Measurements from ENCODE around the gene S1PR2. TPM values are rescaled to one million over a fixed set of nuclear protein-coding genes. Genes with fewer than 3 reads are reported as not detected.

S1PR2 gene, protein sequence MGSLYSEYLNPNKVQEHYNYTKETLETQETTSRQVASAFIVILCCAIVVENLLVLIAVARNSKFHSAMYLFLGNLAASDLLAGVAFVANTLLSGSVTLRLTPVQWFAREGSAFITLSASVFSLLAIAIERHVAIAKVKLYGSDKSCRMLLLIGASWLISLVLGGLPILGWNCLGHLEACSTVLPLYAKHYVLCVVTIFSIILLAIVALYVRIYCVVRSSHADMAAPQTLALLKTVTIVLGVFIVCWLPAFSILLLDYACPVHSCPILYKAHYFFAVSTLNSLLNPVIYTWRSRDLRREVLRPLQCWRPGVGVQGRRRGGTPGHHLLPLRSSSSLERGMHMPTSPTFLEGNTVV
- 19.7 and 25.1 TPM in 2 replicates for polyA plus RNA-seq (2011; rRNA removed)
- 78.7 and 106 TPM in 2 replicates for polyA minus RNA-seq (2011; rRNA and poly(A)+ RNA removed)

DNA sequence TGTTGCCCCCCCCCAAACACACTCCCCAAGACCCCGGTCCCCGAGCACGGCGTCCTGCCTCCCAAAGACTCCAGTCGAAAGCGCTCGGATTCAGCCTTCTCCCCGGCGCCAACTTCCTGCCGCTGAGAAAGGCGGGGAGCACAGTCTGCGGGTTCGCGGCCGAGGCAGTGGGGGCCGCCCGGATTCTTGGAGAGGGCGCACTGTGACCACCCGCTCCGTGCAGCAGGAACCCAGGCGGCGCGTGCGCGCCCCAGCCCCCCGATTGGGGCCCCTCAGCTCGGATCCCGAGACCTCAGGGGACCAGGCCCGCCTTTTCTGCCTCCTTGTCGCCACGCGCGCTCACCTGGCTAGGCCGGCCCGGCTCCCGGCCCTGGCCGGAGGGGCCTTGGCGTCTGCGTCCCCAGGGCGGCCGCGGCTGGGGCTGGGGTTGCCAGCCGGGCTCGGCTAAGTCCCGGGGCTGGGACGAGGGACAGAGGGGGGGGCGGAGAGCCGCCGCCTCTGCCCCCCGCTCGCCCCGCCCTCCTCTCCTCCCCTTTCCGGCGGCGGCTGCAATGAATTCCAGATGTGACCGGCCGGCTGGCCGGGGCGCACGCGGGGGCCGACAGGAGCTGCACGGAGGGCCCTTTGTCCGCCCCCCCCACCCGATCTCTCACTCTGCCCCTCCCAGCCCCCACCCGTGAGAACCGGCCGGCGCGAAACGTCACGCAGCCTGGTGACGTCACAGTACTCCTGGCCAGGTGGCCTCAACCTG, at the start of gene S1PR2:
Gene S1PR2, minus strand, starts transcription at position 471 of the 751 bp plus-strand sequence. CDS start 6,426 bp downstream, outside the sequence.
- H3K27ac ChIP-seq (ENCODE audit: low read depth, low read length): peak within 1 kb of the TSS; percentile 75
- POLR2A ChIA-PET: interaction anchor here (0.6 to 1.0 kb wide), 5 partner anchors 10 to 27 kb away, joined by 3 to 6 read pairs (median 3); no protein-coding TSS in a partner anchor
- CTCF ChIA-PET: interaction anchor here (1.8 kb wide), 1 partner anchor 19 kb away, joined by 5 read pairs; no protein-coding TSS in a partner anchor
- no peaks in the 10 kb centered on the region for H3K27me3 ChIP-seq (ENCODE audit: control insufficient read depth, insufficient read depth, low read length)
- peaks cover 14% of the 10 kb centered on the region; the same call in 1 of the 2 replicates for H3K9me3 ChIP-seq (ENCODE audit: control insufficient read depth, insufficient read depth, low read length)
- peak; percentile 49 for DNase-seq (ENCODE audit: low read depth, low spot score)
- TF ChIP-seq, protein P1, sequence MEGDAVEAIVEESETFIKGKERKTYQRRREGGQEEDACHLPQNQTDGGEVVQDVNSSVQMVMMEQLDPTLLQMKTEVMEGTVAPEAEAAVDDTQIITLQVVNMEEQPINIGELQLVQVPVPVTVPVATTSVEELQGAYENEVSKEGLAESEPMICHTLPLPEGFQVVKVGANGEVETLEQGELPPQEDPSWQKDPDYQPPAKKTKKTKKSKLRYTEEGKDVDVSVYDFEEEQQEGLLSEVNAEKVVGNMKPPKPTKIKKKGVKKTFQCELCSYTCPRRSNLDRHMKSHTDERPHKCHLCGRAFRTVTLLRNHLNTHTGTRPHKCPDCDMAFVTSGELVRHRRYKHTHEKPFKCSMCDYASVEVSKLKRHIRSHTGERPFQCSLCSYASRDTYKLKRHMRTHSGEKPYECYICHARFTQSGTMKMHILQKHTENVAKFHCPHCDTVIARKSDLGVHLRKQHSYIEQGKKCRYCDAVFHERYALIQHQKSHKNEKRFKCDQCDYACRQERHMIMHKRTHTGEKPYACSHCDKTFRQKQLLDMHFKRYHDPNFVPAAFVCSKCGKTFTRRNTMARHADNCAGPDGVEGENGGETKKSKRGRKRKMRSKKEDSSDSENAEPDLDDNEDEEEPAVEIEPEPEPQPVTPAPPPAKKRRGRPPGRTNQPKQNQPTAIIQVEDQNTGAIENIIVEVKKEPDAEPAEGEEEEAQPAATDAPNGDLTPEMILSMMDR (IDR thresholded peaks at IDR 0.05; ENCODE audit: low read depth, low read length): no peak
- H3K4me3 ChIP-seq (ENCODE audit: low read depth, low read length): peak within 1 kb of the TSS; percentile 89

DNA sequence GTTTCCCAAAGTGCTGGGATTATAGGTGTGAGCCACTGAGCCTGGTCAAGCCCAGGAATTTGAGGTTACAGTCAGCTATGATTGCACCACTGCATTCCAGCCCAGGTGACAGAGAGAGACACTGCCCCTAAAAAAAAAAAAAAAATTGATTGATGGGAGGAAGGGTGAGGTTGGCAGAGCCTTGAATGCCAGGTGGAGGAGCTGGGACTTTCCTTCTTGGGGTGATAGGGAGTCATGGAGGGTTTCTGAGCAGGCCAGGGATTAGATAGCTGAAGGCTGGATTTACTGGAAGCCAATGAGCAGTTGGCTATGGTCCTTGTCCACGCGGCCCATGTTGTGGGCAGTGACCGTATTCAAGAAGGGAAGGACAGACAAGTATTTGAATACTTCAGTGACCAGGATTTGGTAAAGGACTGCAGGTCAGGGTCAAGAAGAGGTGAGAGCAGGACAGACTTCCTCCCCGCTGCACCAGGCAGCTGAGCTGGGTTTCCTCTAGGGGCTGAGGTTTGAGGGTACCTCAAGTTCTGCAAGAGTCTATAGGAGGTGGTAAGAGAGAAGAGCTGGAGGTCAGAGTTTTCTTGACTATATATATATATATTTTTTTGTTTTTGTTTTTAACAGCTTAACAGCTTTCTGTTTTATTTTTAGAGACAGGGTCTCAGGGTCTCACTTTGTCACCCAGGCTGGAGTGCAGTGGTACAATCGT, 48.8 kb upstream of the S1PR2 start:
- Histone ChIP-seq H3K9me3 (ENCODE audit: control insufficient read depth, insufficient read depth, low read length) (no peaks in the 10 kb centered on the region), H3K4me3 (ENCODE audit: low read depth, low read length) (no peak overlapping the region), H3K27me3 (ENCODE audit: control insufficient read depth, insufficient read depth, low read length) (no peaks in the 10 kb centered on the region), H3K27ac (ENCODE audit: low read depth, low read length) (no peak overlapping the region)
- ChIA-PET CTCF (interaction anchor here (0.6 to 1.6 kb wide), 4 partner anchors 13 to 293 kb away, joined by 3 to 6 read pairs (median 4); no protein-coding TSS in a partner anchor), POLR2A (interaction anchor here (1.2 to 1.4 kb wide), 2 partner anchors 9 to 10 kb away, joined by 3 to 5 read pairs; partner anchors contain the start of genes ICAM1 and ICAM5)
- TF ChIP-seq, protein P1 (IDR thresholded peaks at IDR 0.05; ENCODE audit: low read depth, low read length): no peak
- DNase-seq (ENCODE audit: low read depth, low spot score): no peak

DNA sequence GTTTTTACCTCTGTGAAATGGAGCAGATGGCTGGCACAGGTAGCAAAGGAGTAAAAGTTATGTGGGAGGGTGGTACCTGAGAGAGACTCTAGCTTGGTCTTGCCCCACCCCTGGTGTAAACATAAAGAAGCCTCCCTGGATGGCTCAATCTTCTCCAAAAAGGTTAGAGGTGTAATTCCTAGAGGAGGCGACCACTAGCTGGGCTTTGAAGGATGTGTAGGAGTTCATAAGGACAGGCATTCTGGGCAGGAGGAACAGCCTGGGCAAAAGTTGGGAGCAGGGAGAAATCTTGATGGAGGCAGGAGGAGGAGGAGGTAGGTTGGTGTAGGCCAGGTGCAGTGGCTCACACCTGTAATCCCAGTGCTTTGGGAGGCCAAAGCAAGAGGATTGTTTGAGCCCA, 47.8 kb upstream of the S1PR2 start:
- TF ChIP-seq, protein P1 (IDR thresholded peaks at IDR 0.05; ENCODE audit: low read depth, low read length): no peak

DNA sequence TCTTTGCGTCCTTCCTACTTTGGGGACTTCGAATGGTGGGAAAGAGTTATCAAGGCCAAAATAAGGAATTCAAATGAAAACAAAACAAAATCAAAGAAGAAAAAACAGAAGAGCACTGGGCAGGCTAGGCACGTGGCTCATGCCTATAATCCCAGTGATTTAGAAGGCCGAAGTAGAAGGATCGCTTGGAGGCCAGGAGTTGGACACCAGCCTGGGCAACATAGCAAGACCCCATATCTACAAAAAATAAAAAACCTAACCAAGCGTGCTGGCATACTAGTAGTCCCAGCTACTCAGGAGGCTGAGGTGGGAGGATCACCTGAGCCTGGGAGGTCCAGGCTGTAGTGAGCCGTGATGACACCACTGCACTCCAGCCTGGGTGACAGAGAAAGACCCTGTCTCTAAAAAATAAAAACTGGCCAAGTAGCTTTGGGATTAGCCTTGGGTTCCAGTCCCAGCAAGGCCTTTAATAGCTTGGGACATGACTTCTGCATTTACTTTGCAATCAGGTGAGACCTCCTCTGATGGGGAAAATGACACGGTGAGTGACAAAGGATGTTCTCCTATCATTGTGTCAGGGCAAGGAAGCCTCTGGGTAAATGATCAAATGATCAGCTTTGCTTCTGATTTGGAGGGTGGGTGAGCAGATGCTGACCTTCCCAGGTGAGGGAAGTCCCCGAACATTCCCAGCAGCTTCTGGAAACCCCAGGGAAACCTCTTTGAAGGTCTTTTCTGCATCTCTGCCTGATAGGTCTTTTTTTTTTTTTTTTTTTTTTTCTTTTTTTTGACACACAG, 46.9 kb upstream of the S1PR2 start:
- Histone ChIP-seq H3K9me3 (ENCODE audit: control insufficient read depth, insufficient read depth, low read length) (no peaks in the 10 kb centered on the region), H3K27me3 (ENCODE audit: control insufficient read depth, insufficient read depth, low read length) (no peaks in the 10 kb centered on the region), H3K4me3 (ENCODE audit: low read depth, low read length) (no peak overlapping the region), H3K27ac (ENCODE audit: low read depth, low read length) (no peak overlapping the region)
- ChIA-PET POLR2A (interaction anchor here (1.4 to 1.5 kb wide), 2 partner anchors 8 to 13 kb away, joined by 5 read pairs; partner anchors contain the start of gene ICAM4), CTCF (interaction anchor here (0.6 to 1.5 kb wide), 2 partner anchors 12 to 18 kb away, joined by 3 to 6 read pairs; partner anchors contain the start of gene ICAM5)
- TF ChIP-seq, protein P1 (IDR thresholded peaks at IDR 0.05; ENCODE audit: low read depth, low read length): no peak
- no peak for DNase-seq (ENCODE audit: low read depth, low spot score)

More for the DNA sequence above, 47.8 kb upstream of the S1PR2 start:
- Histone ChIP-seq H3K9me3 (ENCODE audit: control insufficient read depth, insufficient read depth, low read length) (no peaks in the 10 kb centered on the region), H3K27ac (ENCODE audit: low read depth, low read length) (no peak overlapping the region), H3K4me3 (ENCODE audit: low read depth, low read length) (no peak overlapping the region), H3K27me3 (ENCODE audit: control insufficient read depth, insufficient read depth, low read length) (no peaks in the 10 kb centered on the region)
- DNase-seq (ENCODE audit: low read depth, low spot score): no peak
- ChIA-PET POLR2A (interaction anchor here (1.2 kb wide), 1 partner anchor 8 kb away, joined by 3 read pairs; the partner anchor contains the start of gene ICAM1), CTCF (interaction anchor here (0.6 to 0.7 kb wide), 3 partner anchors 55 to 294 kb away, joined by 3 to 6 read pairs (median 3); no protein-coding TSS in a partner anchor)
